DMS 273 treated with DMSO at 0.1 percent for 48 hours (cell line): ENCODE data around the gene EDN2.

Experiments used
- DNase-seq: peaks from one replicate; lab custom pipeline; 2025; lab: John Stamatoyannopoulos, UW

EDN2 gene

GRCh38 chr1:41498804-41499203 lies 14.3 kb upstream of the EDN2 start:
- no peak for DNase-seq

- no peak for DNase-seq
These were observed 13.9 kb upstream of the EDN2 start for GRCh38 chr1:41498391-41498790.

- no peak for DNase-seq
These were observed 13.1 kb upstream of the EDN2 start for GRCh38 chr1:41497461-41498030.

- DNase-seq = no peak
These were observed 12.6 kb upstream of the EDN2 start for GRCh38 chr1:41497056-41497440.

GRCh38 chr1:41496080-41497055 lies 11.9 kb upstream of the EDN2 start:
- DNase-seq = peak; percentile 33

- peak; percentile 68 for DNase-seq
These were observed 10.9 kb upstream of the EDN2 start for GRCh38 chr1:41495210-41495948.

GRCh38 chr1:41494351-41495209 lies 10.1 kb upstream of the EDN2 start:
- DNase-seq = no peak

GRCh38 chr1:41493626-41494350 lies 9.3 kb upstream of the EDN2 start:
- no peak for DNase-seq

GRCh38 chr1:41493117-41493536 lies 8.6 kb upstream of the EDN2 start:
- no peak for DNase-seq

- DNase-seq = no peak
These were observed 7.9 kb upstream of the EDN2 start for GRCh38 chr1:41492341-41492848.

- DNase-seq = no peak
These were observed 6.4 kb upstream of the EDN2 start for GRCh38 chr1:41490911-41491310.

- DNase-seq = no peak
These were observed 5.1 kb upstream of the EDN2 start for GRCh38 chr1:41489561-41489960.

GRCh38 chr1:41488040-41488951 lies 3.8 kb upstream of the EDN2 start:
- DNase-seq = no peak

- no peak for DNase-seq
These were observed 2.9 kb upstream of the EDN2 start for GRCh38 chr1:41487126-41488039.

- no peak for DNase-seq
These were observed 2.1 kb upstream of the EDN2 start for GRCh38 chr1:41486371-41487125.

GRCh38 chr1:41486053-41486370 lies 1.5 kb upstream of the EDN2 start:
- DNase-seq = no peak

- no peak for DNase-seq
These were observed 1.1 kb upstream of the EDN2 start for GRCh38 chr1:41485605-41486004.

GRCh38 chr1:41483960-41484401 lies 502 bp downstream of the EDN2 start:
- DNase-seq = no peak
